ENCODE data around the gene CALU.

Gene CALU

GRCh38 chr7:128815289-128815942, 76.3 kb downstream of the CALU start:
- Mint-ChIP-seq H3K27me3 (no peaks in the 10 kb centered on the region), H3K36me3 (ENCODE audit: insufficient read depth) (no peaks in the 10 kb centered on the region), H3K4me3 (no peak overlapping the region), H3K27ac (ENCODE audit: low read depth) (no peak overlapping the region), H3K4me1 (no peaks in the 10 kb centered on the region), H3K9me3 (no peaks in the 10 kb centered on the region)
- ATAC-seq (replicated peaks; ENCODE audit: extremely low read depth, poor library complexity, severe bottlenecking) (no peak), DNase-seq (ENCODE audit: low spot score in 2 of 2) (no peak)

DNA sequence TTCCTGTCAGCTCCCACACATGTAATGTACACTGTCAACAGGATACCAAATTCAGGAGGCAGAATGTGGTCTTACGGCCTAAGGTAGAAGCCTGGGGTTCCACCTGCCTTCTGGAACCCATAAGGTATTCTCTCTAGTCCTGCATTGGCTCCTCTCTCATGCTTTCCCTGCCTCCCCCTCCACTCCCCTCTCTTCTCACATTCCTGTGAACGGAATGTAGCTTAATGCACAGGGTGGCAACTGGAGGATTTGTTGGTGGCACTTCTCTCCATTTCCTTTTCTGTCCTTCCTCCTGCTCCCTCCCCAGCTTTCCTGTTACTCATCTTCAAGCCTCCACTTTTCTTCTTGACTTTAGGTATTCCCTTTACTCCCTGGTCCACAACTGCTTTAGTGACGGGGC, 79.5 kb downstream of the CALU start:
- no peak overlapping the region for H3K4me3 Mint-ChIP-seq
- H3K9me3 Mint-ChIP-seq: no peaks in the 10 kb centered on the region
- H3K27ac Mint-ChIP-seq (ENCODE audit: low read depth): no peak overlapping the region

More for the DNA sequence above, 79.5 kb downstream of the CALU start:
- ATAC-seq (replicated peaks; ENCODE audit: extremely low read depth, poor library complexity, severe bottlenecking) (no peak), DNase-seq (ENCODE audit: low spot score in 2 of 2) (no peak)
- H3K27me3 Mint-ChIP-seq: no peaks in the 10 kb centered on the region
- no peaks in the 10 kb centered on the region for H3K4me1 Mint-ChIP-seq
- H3K36me3 Mint-ChIP-seq (ENCODE audit: insufficient read depth): no peaks in the 10 kb centered on the region

Measured in central memory CD8-positive, alpha-beta T cell (primary cell).